Neuronal stem cell (in vitro differentiated cells): ENCODE measurements around the gene LYZL6.

ENCODE experiments used
- DNase-seq: peaks from one replicate; pipeline ENCODE4 v3.0.0-alpha.2; 2013; ENCODE audit warnings: low spot score
- H2AFZ ChIP-seq: one replicate; pipeline ENCODE4 v1.6.1; 2013; ENCODE audit warnings: mild to moderate bottlenecking, low read length, inconsistent platforms
- H2AK5ac ChIP-seq: 2 replicates; pipeline ENCODE4 v1.6.1; 2013; ENCODE audit warnings: low read depth, mild to moderate bottlenecking, inconsistent platforms, low read length, moderate library complexity, mixed read lengths
- H2BK120ac ChIP-seq: 2 replicates; pipeline ENCODE4 v1.6.1; 2013; ENCODE audit warnings: low read depth, mild to moderate bottlenecking, inconsistent platforms, low read length, moderate library complexity, mixed read lengths
- H2BK12ac ChIP-seq: one replicate; pipeline ENCODE4 v1.6.1; 2013; ENCODE audit warnings: low read length, inconsistent platforms
- H2BK15ac ChIP-seq: 2 replicates; pipeline ENCODE4 v1.6.1; 2013; ENCODE audit warnings: mild to moderate bottlenecking, low read length, inconsistent platforms, mixed read lengths
- H2BK5ac ChIP-seq: one replicate; pipeline ENCODE4 v1.6.1; 2013; ENCODE audit warnings: inconsistent platforms, mild to moderate bottlenecking, low read length, moderate library complexity
- H3K14ac ChIP-seq: one replicate; pipeline ENCODE4 v1.6.1; 2013; ENCODE audit warnings: low read length, inconsistent platforms
- H3K18ac ChIP-seq: 2 replicates; pipeline ENCODE4 v1.6.1; 2013; ENCODE audit warnings: low read length, inconsistent platforms
- H3K23ac ChIP-seq: 2 replicates; pipeline ENCODE4 v1.6.1; 2013; ENCODE audit warnings: low read depth, mild to moderate bottlenecking, mixed read lengths, low read length, inconsistent platforms; ENCODE audit not compliant: poor library complexity
- H3K27ac ChIP-seq: replicated peaks from 3 replicates; pipeline ENCODE4 v1.5.1; 2013; ENCODE audit warnings: low read length, inconsistent platforms
- H3K27me3 ChIP-seq, 3 experiments: 2 replicates each; pipeline ENCODE4 v1.6.1; 2013; ENCODE audit warnings: low read length in 3 of 3, mild to moderate bottlenecking in 2 of 3, inconsistent platforms in 1 of 3, low read depth in 1 of 3, mixed read lengths in 1 of 3, moderate library complexity in 1 of 3; ENCODE audit not compliant: control insufficient read depth in 3 of 3, insufficient read depth in 3 of 3
- H3K36me3 ChIP-seq, 2 donors: replicated peaks in 1 of 2; 2 replicates each; pipeline ENCODE4 v1.6.1; 2013; ENCODE audit warnings: low read length in 2 of 2; ENCODE audit not compliant: control insufficient read depth in 2 of 2, insufficient read depth in 2 of 2
- H3K4ac ChIP-seq: 2 replicates; pipeline ENCODE4 v1.6.1; 2013; ENCODE audit warnings: inconsistent platforms, mild to moderate bottlenecking, low read length, moderate library complexity
- H3K4me1 ChIP-seq, 2 donors: 1 replicate in 1 of 2; 2 replicates in 1 of 2; pipeline ENCODE4 v1.6.1; 2013; ENCODE audit warnings: low read length in 2 of 2, low read depth in 1 of 2; ENCODE audit not compliant: control insufficient read depth in 2 of 2, insufficient read depth in 1 of 2
- H3K4me2 ChIP-seq: one replicate; pipeline ENCODE4 v1.6.1; 2013; ENCODE audit warnings: mild to moderate bottlenecking, low read length, inconsistent platforms; ENCODE audit not compliant: insufficient read depth, poor library complexity, severe bottlenecking
- H3K4me3 ChIP-seq, 2 donors: 2 replicates each; pipeline ENCODE4 v1.5.1; 2013; ENCODE audit warnings: low read length in 2 of 2, mild to moderate bottlenecking in 2 of 2, inconsistent platforms in 1 of 2, moderate library complexity in 1 of 2
- H3K79me1 ChIP-seq: one replicate; pipeline ENCODE4 v1.6.1; 2013; ENCODE audit warnings: low read depth, mild to moderate bottlenecking, inconsistent platforms, low read length, moderate library complexity
- H3K9ac ChIP-seq: one replicate; pipeline ENCODE4 v1.6.1; 2013; ENCODE audit warnings: mild to moderate bottlenecking, low read depth, low read length, inconsistent platforms; ENCODE audit not compliant: poor library complexity
- H3K9me3 ChIP-seq, 2 donors: replicated peaks in 1 of 2; 2 replicates each; pipeline versions ENCODE3 to v1.6.1; 2013; ENCODE audit warnings: low read length in 2 of 2, mild to moderate bottlenecking in 2 of 2, inconsistent platforms in 1 of 2, low read depth in 1 of 2, mixed read lengths in 1 of 2, moderate library complexity in 1 of 2; ENCODE audit not compliant: control insufficient read depth in 2 of 2, insufficient read depth in 1 of 2
- H4K8ac ChIP-seq: one replicate; pipeline ENCODE4 v1.6.1; 2013; ENCODE audit warnings: low read depth, mild to moderate bottlenecking, inconsistent platforms, low read length, moderate library complexity
- H4K91ac ChIP-seq: one replicate; pipeline ENCODE4 v1.6.1; 2013; ENCODE audit warnings: low read length, low read depth, mild to moderate bottlenecking, inconsistent platforms; ENCODE audit not compliant: poor library complexity
- WGBS, 2 donors: extraction: QIAGEN DNeasy Blood & Tissue Kit; methylation state at CpG; one replicate each; pipeline ENCODE4 v1.1.7; 2013; ENCODE audit warnings: missing lambda C conversion rate in 2 of 2, mixed read lengths in 1 of 2; ENCODE audit not compliant: insufficient read length in 2 of 2, insufficient replicate concordance in 1 of 2; ENCODE audit errors: extremely low coverage in 2 of 2; 5-methylcytosine and 5-hydroxymethylcytosine counted together

LYZL6 gene

DNA sequence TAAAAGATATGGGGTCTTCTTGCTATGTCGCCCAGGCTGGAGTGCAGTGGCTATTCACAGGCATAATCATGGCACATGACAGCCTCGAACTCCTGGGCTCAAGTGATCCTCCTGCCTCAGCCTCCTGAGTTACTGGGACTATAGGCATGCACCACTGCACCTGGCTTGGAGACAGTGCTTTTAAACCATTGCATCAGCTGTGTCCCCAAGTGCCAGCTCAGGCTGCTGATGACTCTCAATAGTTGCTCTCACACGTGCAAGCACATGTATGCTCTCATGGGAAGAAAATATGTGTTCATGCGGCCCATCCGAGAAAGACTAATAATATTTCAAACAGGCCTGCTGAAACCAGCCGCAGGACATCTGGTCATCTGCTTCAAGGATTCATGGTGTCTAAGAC, 29.0 kb upstream of the LYZL6 start:
- no peak overlapping the region for H3K14ac ChIP-seq
- DNase-seq, result no peak

DNA sequence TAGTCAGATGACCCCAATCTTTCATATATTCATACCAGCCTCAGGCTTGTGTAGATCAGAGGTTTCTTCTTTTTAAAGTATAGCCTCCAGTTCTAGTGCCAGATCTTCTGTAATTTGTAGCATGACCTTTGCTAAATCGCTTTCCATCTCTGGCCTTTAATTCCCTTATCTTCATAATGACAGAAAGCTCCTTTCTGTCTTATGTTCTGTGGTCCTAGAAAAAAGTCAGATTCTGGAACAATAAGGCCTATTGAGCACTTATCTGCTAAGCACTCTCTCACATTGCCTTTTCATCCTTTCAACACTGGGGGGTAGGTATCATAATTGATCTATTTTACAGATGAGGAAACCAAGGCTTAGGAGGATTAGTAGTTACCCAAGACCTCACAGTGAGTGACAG, 28.6 kb upstream of the LYZL6 start:
- Histone ChIP-seq H3K36me3 (no peaks in the 10 kb centered on the region), H2AFZ (no peak overlapping the region), H3K18ac (no peak overlapping the region), H3K4me3 (no peak overlapping the region), H4K8ac (no peak overlapping the region), H4K91ac (no peak overlapping the region), H3K27me3 (no peaks in the 10 kb centered on the region), H2BK120ac (no peak overlapping the region), H2BK5ac (no peak overlapping the region), H3K4me1 (no peaks in the 10 kb centered on the region), H3K9ac (no peak overlapping the region), H2AK5ac (no peak overlapping the region), H2BK15ac (no peak overlapping the region), H3K79me1 (no peaks in the 10 kb centered on the region), H3K27ac (no peak overlapping the region), H3K4ac (no peak overlapping the region), H2BK12ac (no peak overlapping the region), H3K9me3 (no peaks in the 10 kb centered on the region), H3K23ac (no peak overlapping the region), H3K14ac (no peak overlapping the region), H3K4me2 (no peak overlapping the region)
- WGBS, 2 donors, result no CpG with 5 or more reads among the region's 1 CpG
- no peak for DNase-seq

More for the DNA sequence above, 29.0 kb upstream of the LYZL6 start:
- H3K23ac ChIP-seq, result no peak overlapping the region
- no peak overlapping the region for H3K4me2 ChIP-seq
- H2BK5ac ChIP-seq, result no peak overlapping the region
- H2BK15ac ChIP-seq, result no peak overlapping the region
- no peak overlapping the region for H4K91ac ChIP-seq
- WGBS, 2 donors, result no CpG with 5 or more reads among the region's 6 CpGs
- no peak overlapping the region for H2AK5ac ChIP-seq
- no peaks in the 10 kb centered on the region for H3K27me3 ChIP-seq
- no peaks in the 10 kb centered on the region for H3K79me1 ChIP-seq
- H2AFZ ChIP-seq, result no peak overlapping the region
- H3K4me3 ChIP-seq, result no peak overlapping the region
- no peak overlapping the region for H3K4ac ChIP-seq
- no peaks in the 10 kb centered on the region for H3K36me3 ChIP-seq
- no peak overlapping the region for H3K18ac ChIP-seq
- H3K4me1 ChIP-seq, result no peaks in the 10 kb centered on the region
- H4K8ac ChIP-seq, result no peak overlapping the region
- no peak overlapping the region for H3K27ac ChIP-seq
- no peak overlapping the region for H3K9ac ChIP-seq
- no peaks in the 10 kb centered on the region for H3K9me3 ChIP-seq
- no peak overlapping the region for H2BK120ac ChIP-seq
- H2BK12ac ChIP-seq, result no peak overlapping the region

DNA sequence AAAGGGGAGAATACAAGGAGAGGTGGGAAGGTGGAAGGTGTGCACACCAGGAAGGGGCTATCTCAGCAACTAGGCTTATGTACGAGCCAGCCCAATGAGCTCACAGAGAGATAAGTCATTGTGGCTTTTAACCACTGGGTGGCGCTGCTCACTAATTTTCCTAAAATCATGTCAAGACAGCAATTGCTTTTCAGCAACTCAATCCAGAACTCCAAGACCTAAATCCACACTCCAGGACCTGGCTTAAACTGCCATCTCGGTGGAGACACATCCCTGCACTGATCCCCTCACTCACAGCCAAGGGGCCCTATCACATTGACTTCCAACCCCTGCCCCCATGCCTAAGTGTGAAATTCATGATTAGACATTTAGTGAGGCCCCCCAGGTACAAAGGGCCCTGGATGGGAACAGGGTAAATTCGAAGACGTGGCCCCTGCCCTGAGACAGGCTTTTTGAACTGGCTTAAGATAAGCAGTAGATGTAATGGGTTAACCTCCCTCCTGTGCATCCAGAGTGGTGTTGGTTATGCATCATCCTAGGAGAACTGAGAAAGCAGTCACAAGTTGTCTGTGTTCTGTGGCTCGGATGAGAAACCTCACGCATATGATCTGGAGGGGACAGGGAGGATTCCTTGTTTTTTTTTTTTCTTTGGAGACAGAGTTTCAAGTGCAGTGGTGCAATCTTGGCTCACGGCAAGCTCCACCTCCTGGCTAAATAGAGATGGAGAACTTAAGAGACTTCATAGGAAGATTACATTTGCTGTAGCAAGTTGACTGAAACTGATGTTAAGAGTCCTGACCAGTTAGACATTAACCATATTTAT, 26.3 kb upstream of the LYZL6 start:
- Histone ChIP-seq H3K27ac (no peak overlapping the region), H2AFZ (peak overlapping the region; percentile 62)

DNA sequence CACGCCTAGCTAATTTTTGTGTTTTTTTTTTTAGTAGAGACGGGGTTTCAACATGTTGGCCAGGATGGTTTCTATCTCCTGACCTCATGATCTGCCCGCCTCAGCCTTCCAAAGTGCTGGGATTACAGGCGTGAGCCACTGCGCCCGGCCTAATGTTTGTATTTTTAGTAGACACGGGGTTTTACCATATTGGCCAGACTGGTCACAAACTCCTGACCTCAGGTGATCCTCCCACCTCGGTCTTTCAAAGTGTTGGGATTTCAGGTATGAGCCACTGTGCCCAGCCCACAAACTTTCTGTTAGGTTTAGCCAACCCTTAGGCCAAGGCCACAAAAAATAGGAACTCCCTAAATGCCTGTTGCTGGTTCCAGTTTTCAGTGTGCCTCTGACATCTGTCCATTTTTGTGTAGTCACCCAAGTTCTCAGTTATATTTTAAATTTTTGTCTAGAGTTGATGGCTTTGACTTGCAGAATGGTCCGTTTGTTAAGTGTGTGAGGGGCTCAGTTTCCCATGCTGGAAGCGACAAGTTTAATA, 25.1 kb upstream of the LYZL6 start:
- H3K27ac ChIP-seq, result no peak overlapping the region
- H3K4me2 ChIP-seq, result no peak overlapping the region
- H3K4me3 ChIP-seq, result no peak overlapping the region
- H2AK5ac ChIP-seq, result no peak overlapping the region
- WGBS, 2 donors, result no CpG with 5 or more reads among the region's 10 CpGs
- no peak overlapping the region for H4K91ac ChIP-seq
- no peak overlapping the region for H3K9ac ChIP-seq
- DNase-seq, result no peak
- H3K27me3 ChIP-seq, result peaks cover 0 to 7% (median 0%) of the 10 kb centered on the region in 3 experiments
- no peak overlapping the region for H2BK5ac ChIP-seq
- no peak overlapping the region for H2AFZ ChIP-seq
- no peaks in the 10 kb centered on the region for H3K4me1 ChIP-seq
- no peak overlapping the region for H4K8ac ChIP-seq
- H2BK12ac ChIP-seq, result no peak overlapping the region
- no peak overlapping the region for H3K18ac ChIP-seq
- no peaks in the 10 kb centered on the region for H3K9me3 ChIP-seq
- no peak overlapping the region for H2BK15ac ChIP-seq
- no peaks in the 10 kb centered on the region for H3K79me1 ChIP-seq
- no peaks in the 10 kb centered on the region for H3K36me3 ChIP-seq
- no peak overlapping the region for H3K4ac ChIP-seq
- H2BK120ac ChIP-seq, result no peak overlapping the region
- H3K14ac ChIP-seq, result no peak overlapping the region
- H3K23ac ChIP-seq, result no peak overlapping the region

More for the DNA sequence above, 26.3 kb upstream of the LYZL6 start:
- Histone ChIP-seq H3K4me1 (no peaks in the 10 kb centered on the region), H3K4me2 (no peak overlapping the region), H3K4me3 (no peak overlapping the region), H3K36me3 (no peaks in the 10 kb centered on the region), H3K18ac (peak overlapping the region; percentile 35), H2BK12ac (no peak overlapping the region), H3K9ac (no peak overlapping the region), H3K79me1 (no peaks in the 10 kb centered on the region), H3K27me3 (peaks cover 0 to 7% (median 0%) of the 10 kb centered on the region in 3 experiments), H3K4ac (no peak overlapping the region), H2BK15ac (no peak overlapping the region), H4K91ac (no peak overlapping the region), H3K14ac (no peak overlapping the region), H2BK5ac (no peak overlapping the region), H3K23ac (no peak overlapping the region), H2BK120ac (no peak overlapping the region), H2AK5ac (no peak overlapping the region), H3K9me3 (no peaks in the 10 kb centered on the region), H4K8ac (no peak overlapping the region)
- no CpG with 5 or more reads among the region's 8 CpGs for WGBS, 2 donors
- peak; percentile 86 for DNase-seq
